Bronchial epithelial cell (primary cell): Measurements from ENCODE around the gene CKM. TPM values are rescaled to one million over a fixed set of nuclear protein-coding genes. Genes with fewer than 3 reads are reported as not detected.
"Not testable (repeated sequence)": the region's sequence is repeated elsewhere in the genome, so short reads cannot be mapped to it uniquely, and the experiment has no call there.

Experiments
- DNase-seq: peaks from one replicate; pipeline ENCODE4 v3.0.0-alpha.2; 2010; ENCODE audit warnings: low read depth
- FAIRE-seq: peaks from 2 replicates; lab custom pipeline; 2011; peaks lifted over from hg19 to GRCh38; lab: Jason Lieb, UNC
- H3K27me3 ChIP-seq: 2 replicates; pipeline ENCODE4 v1.5.1; 2011; ENCODE audit warnings: low read length; ENCODE audit not compliant: control insufficient read depth, insufficient read depth
- H3K36me3 ChIP-seq: 2 replicates; pipeline ENCODE4 v1.5.1; 2011; ENCODE audit warnings: low read length; ENCODE audit not compliant: control insufficient read depth, insufficient read depth
- H3K4me3 ChIP-seq: 2 replicates; pipeline ENCODE4 v1.5.1; 2011; ENCODE audit warnings: mild to moderate bottlenecking, low read depth, low read length, control low read depth
- CTCF ChIP-seq: IDR thresholded peaks from 2 replicates; pipeline ENCODE4 v1.5.1; 2011; ENCODE audit warnings: mild to moderate bottlenecking, moderate library complexity, low read length, control low read depth, inconsistent platforms; ENCODE audit not compliant: insufficient read depth, severe bottlenecking
- total RNA-seq: library from RNA; depleted of rRNA; stranded (reverse); fragments of >200 nt; gene quantifications from 2 replicates; pipeline ENCODE4 v1.2.1, GENCODE V29; 2014

Gene CKM
- total RNA-seq, 1 donor from 2014 or later, result under 0.01 TPM

- FAIRE-seq (no peak), DNase-seq (no peak)
- Histone ChIP-seq H3K4me3 (no peak overlapping the region), H3K27me3 (peaks cover 6% of the 10 kb centered on the region), H3K36me3 (no peaks in the 10 kb centered on the region)
- no peak for TF ChIP-seq CTCF
Measured at GRCh38 chr19:45322311-45322710, 364 bp downstream of the CKM start.

- FAIRE-seq, result no peak
- no peak for DNase-seq
- no peak for TF ChIP-seq CTCF
Measured at GRCh38 chr19:45321848-45322247, 827 bp downstream of the CKM start.

GRCh38 chr19:45320997-45321775 lies 1.5 kb downstream of the CKM start:
- Histone ChIP-seq H3K4me3 (no peak overlapping the region), H3K27me3 (peaks cover 6% of the 10 kb centered on the region), H3K36me3 (no peaks in the 10 kb centered on the region)
- no peak for FAIRE-seq
- no peak for DNase-seq
- no peak for TF ChIP-seq CTCF

More at GRCh38 chr19:45321848-45322247, 827 bp downstream of the CKM start:
- Histone ChIP-seq H3K4me3 (no peak overlapping the region), H3K27me3 (peaks cover 6% of the 10 kb centered on the region), H3K36me3 (no peaks in the 10 kb centered on the region)

- no peak for FAIRE-seq
- TF ChIP-seq CTCF, result no peak
- no peak for DNase-seq
- H3K4me3 ChIP-seq, result no peak overlapping the region
- H3K27me3 ChIP-seq, result peaks cover 1% of the 10 kb centered on the region
- H3K36me3 ChIP-seq, result no peaks in the 10 kb centered on the region
Measured at GRCh38 chr19:45315304-45315703, 7.4 kb downstream of the CKM start.

GRCh38 chr19:45314708-45315245 lies 7.9 kb downstream of the CKM start:
- Histone ChIP-seq H3K27me3 (peaks cover 1% of the 10 kb centered on the region), H3K36me3 (no peaks in the 10 kb centered on the region), H3K4me3 (no peak overlapping the region)
- TF ChIP-seq CTCF, result no peak
- FAIRE-seq, result no peak
- no peak for DNase-seq

GRCh38 chr19:45312285-45312684 lies 10.4 kb downstream of the CKM start:
- H3K4me3 ChIP-seq, DNase-seq, H3K36me3 ChIP-seq, H3K27me3 ChIP-seq, FAIRE-seq: not testable (repeated sequence)
